DND-41 (cell line): Measurements from ENCODE around the gene FRMD8.

Experiments used
- ATAC-seq: fragments of 200-7000 bp; cut with Tn5 transposase; 3 replicates; pipeline ENCODE4 v1.9.1; 2021; ENCODE audit warnings: low read depth; ENCODE audit not compliant: insufficient read depth
- DNase-seq: peaks from one replicate; pipeline ENCODE4 v3.0.0-alpha.2; 2020
- H2AFZ ChIP-seq: 2 replicates; pipeline ENCODE4 v1.6.0; 2012; ENCODE audit warnings: low read depth, low read length
- H3K27ac ChIP-seq: 2 replicates; pipeline ENCODE4 v1.5.1; 2012; ENCODE audit warnings: low read length, inconsistent platforms
- H3K27me3 ChIP-seq: fragments of 200-600 bp; sonication (generic); 2 replicates; pipeline ENCODE4 v1.6.0; 2012; ENCODE audit warnings: low read length, mild to moderate bottlenecking, inconsistent platforms; ENCODE audit not compliant: insufficient read depth, poor library complexity
- H3K36me3 ChIP-seq: 2 replicates; pipeline ENCODE4 v1.5.1; 2012; ENCODE audit warnings: low read length, inconsistent platforms; ENCODE audit not compliant: insufficient read depth
- H3K4me1 ChIP-seq: 2 replicates; pipeline ENCODE4 v1.5.1; 2012; ENCODE audit warnings: mild to moderate bottlenecking, low read length; ENCODE audit not compliant: insufficient read depth
- H3K4me2 ChIP-seq: 2 replicates; pipeline ENCODE4 v1.6.0; 2012; ENCODE audit warnings: mild to moderate bottlenecking, moderate library complexity, low read length, inconsistent platforms; ENCODE audit not compliant: insufficient read depth
- H3K4me3 ChIP-seq, 2 experiments: fragments of 200-600 bp in 1 of 2; shearing (Covaris generic) in 1 of 2; 2 replicates each; pipeline ENCODE4 v1.5.1; 2012 to 2016; ENCODE audit warnings: inconsistent platforms in 2 of 2, low read length in 2 of 2, mild to moderate bottlenecking in 2 of 2, low read depth in 1 of 2, moderate library complexity in 1 of 2
- H3K79me2 ChIP-seq: 2 replicates; pipeline ENCODE4 v1.6.0; 2012; ENCODE audit warnings: low read length, inconsistent platforms; ENCODE audit not compliant: insufficient read depth
- H3K9ac ChIP-seq: 2 replicates; pipeline ENCODE4 v1.6.0; 2012; ENCODE audit warnings: low read depth, mild to moderate bottlenecking, inconsistent platforms, low read length, moderate library complexity
- H3K9me3 ChIP-seq: 2 replicates; pipeline ENCODE4 v1.5.1; 2012; ENCODE audit warnings: low read length, moderate library complexity, mild to moderate bottlenecking, inconsistent platforms; ENCODE audit not compliant: insufficient read depth, severe bottlenecking
- H4K20me1 ChIP-seq: 2 replicates; pipeline ENCODE4 v1.6.0; 2012; ENCODE audit warnings: low read length; ENCODE audit not compliant: insufficient read depth
- EZH2 ChIP-seq: IDR thresholded peaks from 3 replicates; pipeline ENCODE4 v1.6.1; 2012; ENCODE audit warnings: borderline replicate concordance, low read depth, mild to moderate bottlenecking, moderate library complexity, low read length, inconsistent platforms; ENCODE audit not compliant: severe bottlenecking
- TF ChIP-seq, protein P1 (sequence below): IDR thresholded peaks from 2 replicates; pipeline ENCODE4 v1.5.1; 2012; ENCODE audit warnings: borderline replicate concordance, low read length, moderate library complexity, mild to moderate bottlenecking; ENCODE audit not compliant: poor library complexity, severe bottlenecking; ENCODE audit errors: extremely low read depth

The FRMD8 gene

DNA sequence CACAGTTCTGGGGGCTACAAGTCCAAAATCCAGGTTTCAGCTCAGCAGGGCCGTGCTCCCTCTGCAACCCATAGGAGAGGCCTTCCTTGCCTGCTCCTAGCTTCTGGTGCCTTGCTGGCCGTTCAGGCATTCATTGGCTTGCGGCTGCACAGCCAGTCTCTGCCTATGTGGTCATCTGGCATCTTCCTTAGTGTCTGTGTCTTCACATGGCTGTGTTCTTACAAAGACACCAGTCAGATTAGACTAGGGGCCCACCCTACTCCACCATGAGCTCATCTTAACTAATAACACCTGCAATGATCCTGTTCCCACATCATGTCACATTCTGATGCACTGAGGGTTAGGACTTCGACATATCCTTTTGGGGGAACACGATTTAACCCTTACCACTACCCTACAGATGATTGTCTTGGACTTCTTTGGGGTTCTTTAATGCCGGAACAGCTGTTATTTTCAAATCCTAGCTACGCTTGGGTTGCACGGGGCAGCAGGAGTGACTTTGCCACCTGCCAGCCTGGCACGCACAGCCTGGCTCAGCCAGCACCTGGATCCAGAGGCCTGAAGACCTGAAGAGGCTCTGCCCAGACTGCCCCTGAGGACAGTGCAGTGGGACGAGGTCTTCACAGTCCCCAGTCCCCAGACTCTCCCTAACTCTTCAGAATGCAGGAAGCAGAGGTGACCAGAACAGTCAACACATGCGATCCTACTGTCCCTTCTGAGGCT, 28.5 kb downstream of the FRMD8 start:
- TF ChIP-seq, protein P1, sequence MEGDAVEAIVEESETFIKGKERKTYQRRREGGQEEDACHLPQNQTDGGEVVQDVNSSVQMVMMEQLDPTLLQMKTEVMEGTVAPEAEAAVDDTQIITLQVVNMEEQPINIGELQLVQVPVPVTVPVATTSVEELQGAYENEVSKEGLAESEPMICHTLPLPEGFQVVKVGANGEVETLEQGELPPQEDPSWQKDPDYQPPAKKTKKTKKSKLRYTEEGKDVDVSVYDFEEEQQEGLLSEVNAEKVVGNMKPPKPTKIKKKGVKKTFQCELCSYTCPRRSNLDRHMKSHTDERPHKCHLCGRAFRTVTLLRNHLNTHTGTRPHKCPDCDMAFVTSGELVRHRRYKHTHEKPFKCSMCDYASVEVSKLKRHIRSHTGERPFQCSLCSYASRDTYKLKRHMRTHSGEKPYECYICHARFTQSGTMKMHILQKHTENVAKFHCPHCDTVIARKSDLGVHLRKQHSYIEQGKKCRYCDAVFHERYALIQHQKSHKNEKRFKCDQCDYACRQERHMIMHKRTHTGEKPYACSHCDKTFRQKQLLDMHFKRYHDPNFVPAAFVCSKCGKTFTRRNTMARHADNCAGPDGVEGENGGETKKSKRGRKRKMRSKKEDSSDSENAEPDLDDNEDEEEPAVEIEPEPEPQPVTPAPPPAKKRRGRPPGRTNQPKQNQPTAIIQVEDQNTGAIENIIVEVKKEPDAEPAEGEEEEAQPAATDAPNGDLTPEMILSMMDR, result no peak
- no peak for TF ChIP-seq EZH2
- Histone ChIP-seq H3K27ac (0 out of 2 replicates have a peak overlapping the region, but pooled peaks have one; percentile 2), H3K4me2 (no peak overlapping the region), H3K27me3 (no peaks in the 10 kb centered on the region), H3K9ac (no peak overlapping the region), H3K9me3 (no peaks in the 10 kb centered on the region), H3K4me1 (peaks cover 43% of the 10 kb centered on the region), H3K36me3 (peaks cover 29% of the 10 kb centered on the region), H2AFZ (no peak overlapping the region), H3K79me2 (peaks cover 36% of the 10 kb centered on the region), H3K4me3 (no peak overlapping the region), H4K20me1 (no peaks in the 10 kb centered on the region)
- DNase-seq (no peak), ATAC-seq (no peak)

DNA sequence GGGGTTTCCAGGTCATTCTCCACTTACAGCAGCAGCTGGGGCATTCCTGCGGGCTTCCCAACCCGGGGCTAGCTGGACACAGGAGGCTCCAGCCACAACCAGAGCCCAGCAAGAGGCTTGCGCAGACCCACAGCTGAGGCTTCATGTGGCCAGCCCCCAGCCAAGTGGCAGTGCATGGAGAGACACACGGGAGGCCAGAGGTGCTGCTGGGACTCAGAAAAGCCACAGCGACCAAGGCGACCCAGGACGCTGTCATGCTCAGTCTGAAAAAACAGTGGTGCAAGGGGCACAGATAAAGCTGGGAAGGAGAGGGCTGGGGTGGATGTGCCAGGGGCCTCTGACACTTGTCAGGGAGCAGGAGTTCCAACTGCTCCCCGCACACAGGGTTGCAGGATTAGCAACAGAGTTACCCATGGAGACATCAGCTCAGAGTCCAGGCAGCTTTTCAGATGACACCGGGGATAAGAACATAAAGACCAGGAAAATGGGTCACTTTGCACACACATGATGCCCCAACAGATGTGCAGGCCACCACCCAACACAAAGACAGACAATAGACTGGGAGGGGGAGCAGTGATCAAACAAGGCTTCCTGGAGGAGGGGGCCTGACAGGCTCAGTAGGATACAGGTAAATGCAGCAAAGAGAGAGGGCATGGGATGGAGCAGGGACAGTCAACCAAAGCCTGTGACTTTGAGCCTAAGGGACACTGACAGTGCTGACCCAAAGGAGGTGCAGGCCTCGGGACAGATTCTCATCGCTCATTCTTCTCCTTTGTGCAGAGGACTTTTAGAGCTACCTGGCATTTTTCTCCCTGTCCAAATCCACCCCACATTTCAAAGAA, 29.3 kb downstream of the FRMD8 start:
- TF ChIP-seq EZH2, result no peak
- peak overlapping the region; percentile 51; the same call in 1 of the 2 replicates for H2AFZ ChIP-seq
- peak overlapping the region; percentile 98 for H3K9ac ChIP-seq
- DNase-seq (no peak), ATAC-seq (no peak)
- H3K4me3 ChIP-seq, result peak overlapping the region in 1 of 2 experiments; percentile 50; a peak in 2 of 4 replicates
- peaks cover 51% of the 10 kb centered on the region for H3K4me1 ChIP-seq
- peak overlapping the region; percentile 99; the same call in 1 of the 2 replicates for H3K27ac ChIP-seq
- peaks cover 25% of the 10 kb centered on the region for H3K36me3 ChIP-seq
- peak overlapping the region; percentile 86 for H3K4me2 ChIP-seq
- H3K9me3 ChIP-seq, result no peaks in the 10 kb centered on the region
- peaks cover 44% of the 10 kb centered on the region for H3K79me2 ChIP-seq
- H3K27me3 ChIP-seq, result no peaks in the 10 kb centered on the region
- H4K20me1 ChIP-seq, result no peaks in the 10 kb centered on the region

DNA sequence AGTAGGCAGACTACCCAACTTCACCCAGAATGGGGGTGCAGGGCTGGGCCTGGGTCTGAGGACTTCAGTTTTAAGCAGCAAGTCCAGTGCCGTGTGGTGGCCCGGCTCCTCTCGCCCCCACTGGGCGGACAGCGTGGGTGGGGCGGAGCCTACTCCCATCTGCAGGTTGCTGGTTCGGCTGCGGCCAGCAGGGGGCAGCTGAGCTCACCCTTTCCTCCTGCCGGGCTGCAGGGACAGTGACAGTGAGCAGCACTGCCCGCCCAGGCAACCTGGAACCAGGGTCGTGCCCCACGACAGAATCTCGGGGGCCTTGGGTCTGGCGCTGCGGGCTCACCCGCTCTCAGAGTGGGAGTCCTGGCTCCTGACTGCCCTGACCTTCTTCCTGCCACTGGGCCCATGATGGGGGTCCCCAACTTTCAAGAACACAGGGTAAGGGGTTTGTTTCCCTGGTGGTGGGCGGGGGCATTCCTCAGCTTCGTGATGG, 29.9 kb downstream of the FRMD8 start:
- ATAC-seq (peak; percentile 62), DNase-seq (peak; percentile 90)
- peak overlapping the region; percentile 54 for H2AFZ ChIP-seq
- no peaks in the 10 kb centered on the region for H3K27me3 ChIP-seq
- H3K79me2 ChIP-seq, result peaks cover 50% of the 10 kb centered on the region
- no peaks in the 10 kb centered on the region for H3K9me3 ChIP-seq
- H3K4me3 ChIP-seq, result peak overlapping the region in 1 of 2 experiments; percentile 50; a peak in 2 of 4 replicates
- H3K27ac ChIP-seq, result peak overlapping the region; percentile 99
- peaks cover 57% of the 10 kb centered on the region for H3K4me1 ChIP-seq
- no peak for TF ChIP-seq EZH2
- TF ChIP-seq, protein P1, result peak; percentile 99
- no peaks in the 10 kb centered on the region for H4K20me1 ChIP-seq
- peak overlapping the region; percentile 86 for H3K4me2 ChIP-seq
- peaks cover 18% of the 10 kb centered on the region for H3K36me3 ChIP-seq
- peak overlapping the region; percentile 98 for H3K9ac ChIP-seq
